ENCODE data around the gene CLNK.

Gene CLNK

GRCh38 chr4:10684631-10685030 lies at the start of gene CLNK:
Gene CLNK, minus strand, starts transcription at chr4:10684768. Its CDS starts 16,899 bp downstream, at chr4:10667869.
- no peak for TF ChIP-seq CTCF (conservative IDR thresholded peaks at IDR 0.05; ENCODE audit: low read depth, low read length)
- H3K4me3 ChIP-seq (ENCODE audit: low read length), result no peak within 1 kb of the TSS
- no peak for DNase-seq (ENCODE audit: low read depth)

GRCh38 chr4:10733481-10734062 lies 49.0 kb upstream of the CLNK start:
- no peak for DNase-seq (ENCODE audit: low read depth)
- no peak overlapping the region for H3K4me3 ChIP-seq (ENCODE audit: low read length)
- no peak for TF ChIP-seq CTCF (conservative IDR thresholded peaks at IDR 0.05; ENCODE audit: low read depth, low read length)

GRCh38 chr4:10732914-10733415 lies 48.4 kb upstream of the CLNK start:
- DNase-seq (ENCODE audit: low read depth), result no peak
- H3K4me3 ChIP-seq (ENCODE audit: low read length), result no peak overlapping the region
- no peak for TF ChIP-seq CTCF (conservative IDR thresholded peaks at IDR 0.05; ENCODE audit: low read depth, low read length)

- TF ChIP-seq CTCF (conservative IDR thresholded peaks at IDR 0.05; ENCODE audit: low read depth, low read length), result no peak
- DNase-seq (ENCODE audit: low read depth), result no peak
- no peak overlapping the region for H3K4me3 ChIP-seq (ENCODE audit: low read length)
Measured at GRCh38 chr4:10732235-10732913, 47.8 kb upstream of the CLNK start.

- TF ChIP-seq CTCF (conservative IDR thresholded peaks at IDR 0.05; ENCODE audit: low read depth, low read length), result no peak
- no peak for DNase-seq (ENCODE audit: low read depth)
- no peak overlapping the region for H3K4me3 ChIP-seq (ENCODE audit: low read length)
Measured at GRCh38 chr4:10731690-10732089, 47.1 kb upstream of the CLNK start.

- DNase-seq (ENCODE audit: low read depth), result no peak
- no peak for TF ChIP-seq CTCF (conservative IDR thresholded peaks at IDR 0.05; ENCODE audit: low read depth, low read length)
- no peak overlapping the region for H3K4me3 ChIP-seq (ENCODE audit: low read length)
Measured at GRCh38 chr4:10731162-10731561, 46.6 kb upstream of the CLNK start.

GRCh38 chr4:10730590-10730989 lies 46.0 kb upstream of the CLNK start:
- no peak for TF ChIP-seq CTCF (conservative IDR thresholded peaks at IDR 0.05; ENCODE audit: low read depth, low read length)
- no peak overlapping the region for H3K4me3 ChIP-seq (ENCODE audit: low read length)
- no peak for DNase-seq (ENCODE audit: low read depth)
